Measurements from ENCODE around the gene RBBP8NL. TPM values are rescaled to one million over a fixed set of nuclear protein-coding genes. Genes with fewer than 3 reads are reported as not detected.

Gene RBBP8NL
- total and polyA plus RNA-seq, 9 of the 15 experiments (the other 6 are each of a cell fraction or from before 2014, with no cell fraction given), result not detected

GRCh38 chr20:62407221-62407992 is 19.9 kb downstream of the RBBP8NL start, which contains the start of gene CABLES2 (continued):
- peak in 1 of 3 experiments; percentile 55; a peak in 1 of 6 replicates for TF ChIP-seq ZBTB11 (CRISPR knock-in tag; IDR thresholded peaks at IDR 0.05)
- TF ChIP-seq ZFPM2 (CRISPR knock-in tag; IDR thresholded peaks at IDR 0.05), result no peak
- TF ChIP-seq, protein P1, sequence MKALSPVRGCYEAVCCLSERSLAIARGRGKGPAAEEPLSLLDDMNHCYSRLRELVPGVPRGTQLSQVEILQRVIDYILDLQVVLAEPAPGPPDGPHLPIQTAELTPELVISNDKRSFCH (CRISPR knock-in tag; IDR thresholded peaks at IDR 0.05), result no peak
- TF ChIP-seq, protein P1 (tag; IDR thresholded peaks at IDR 0.05), result peak; percentile 88
- TF ChIP-seq SRF (CRISPR knock-in tag; IDR thresholded peaks at IDR 0.05), result peak in 1 of 2 experiments; percentile 51; a peak in 1 of 4 replicates
- no peak for TF ChIP-seq SRSF3 (IDR thresholded peaks at IDR 0.05; ENCODE audit: insufficient read depth, low read length)
- peak; percentile 73 for TF ChIP-seq POLR2G (IDR thresholded peaks at IDR 0.05; ENCODE audit: low read depth, low read length)
- 0 out of 2 replicates have a peak, but pooled peaks have one; percentile 42 for TF ChIP-seq ZNF830 (CRISPR knock-in tag; IDR thresholded peaks at IDR 0.05)
- TF ChIP-seq ZNF589 (CRISPR knock-in tag; IDR thresholded peaks at IDR 0.05; ENCODE audit: low read depth), result 0 out of 2 replicates have a peak, but pooled peaks have one; percentile 46
- TF ChIP-seq E2F8 (IDR thresholded peaks at IDR 0.05; ENCODE audit: low read depth, partially characterized antibody), result peak; percentile 82
- TF ChIP-seq CBX1 (IDR thresholded peaks at IDR 0.05; ENCODE audit: low read depth), result peak; percentile 58; the same call in 1 of the 2 replicates
- peak; percentile 85 for TF ChIP-seq CTCFL (IDR thresholded peaks at IDR 0.05; ENCODE audit: borderline replicate concordance, insufficient read depth, low read depth, low read length, poor library complexity, severe bottlenecking)
- TF ChIP-seq ELK1 (CRISPR knock-in tag; IDR thresholded peaks at IDR 0.05), result no peak
- peak; percentile 94 for TF ChIP-seq BCOR (IDR thresholded peaks at IDR 0.05)
- peak in 1 of 2 experiments; percentile 5; a peak in 1 of 4 replicates for TF ChIP-seq RCOR1 (IDR thresholded peaks at IDR 0.05; ENCODE audit: borderline replicate concordance in 1 of 2, low read depth in 2 of 2, low read length in 2 of 2)

All from K562 (cell line).